Middle frontal gyrus (tissue), 1 donor: Measurements from ENCODE around the gene LIPF.
"Not testable (repeated sequence)": the region's sequence is repeated elsewhere in the genome, so short reads cannot be mapped to it uniquely, and the experiment has no call there.

Experiments used
- DNase-seq: peaks from one replicate; pipeline ENCODE4 v3.0.0-alpha.2; 2015; ENCODE audit warnings: low spot score; ENCODE audit errors: extremely low spot score

The LIPF gene

DNA sequence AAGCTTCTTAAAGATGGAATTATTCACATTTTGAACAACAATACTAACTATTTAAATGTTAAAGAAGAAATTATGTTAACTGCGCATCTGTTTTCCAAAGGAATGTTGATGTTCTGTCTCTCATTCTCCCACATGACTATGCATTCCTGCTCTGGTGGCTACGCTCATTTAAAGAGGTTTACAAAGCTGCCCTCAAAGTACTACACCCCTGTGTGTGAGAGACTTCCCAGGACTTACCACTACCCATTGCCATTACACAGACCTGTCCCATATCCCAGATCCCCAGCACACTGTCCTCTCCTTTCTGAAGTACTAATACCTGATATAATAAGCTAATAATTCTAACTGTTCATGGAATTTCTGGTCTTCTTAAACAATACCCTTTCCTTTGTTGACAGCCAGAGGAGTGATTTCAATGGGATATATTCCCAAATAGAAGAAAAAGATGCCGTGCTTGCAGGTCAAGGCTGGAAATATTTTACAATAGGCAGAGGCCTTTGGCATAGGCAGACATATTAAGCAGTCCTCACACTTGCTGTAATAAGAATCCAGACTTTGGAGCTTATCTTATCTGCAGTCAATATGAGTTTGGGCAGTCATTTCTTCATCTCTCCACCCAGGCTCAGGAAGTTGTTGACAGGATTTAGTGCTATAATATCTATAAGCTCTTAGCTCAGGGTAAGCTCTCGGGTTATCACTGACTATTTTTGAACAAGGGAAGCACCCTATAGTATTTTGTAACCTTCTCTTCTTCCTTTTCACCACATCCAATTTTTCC lies 12.2 kb downstream of the LIPF start:
- DNase-seq = no peak

DNA sequence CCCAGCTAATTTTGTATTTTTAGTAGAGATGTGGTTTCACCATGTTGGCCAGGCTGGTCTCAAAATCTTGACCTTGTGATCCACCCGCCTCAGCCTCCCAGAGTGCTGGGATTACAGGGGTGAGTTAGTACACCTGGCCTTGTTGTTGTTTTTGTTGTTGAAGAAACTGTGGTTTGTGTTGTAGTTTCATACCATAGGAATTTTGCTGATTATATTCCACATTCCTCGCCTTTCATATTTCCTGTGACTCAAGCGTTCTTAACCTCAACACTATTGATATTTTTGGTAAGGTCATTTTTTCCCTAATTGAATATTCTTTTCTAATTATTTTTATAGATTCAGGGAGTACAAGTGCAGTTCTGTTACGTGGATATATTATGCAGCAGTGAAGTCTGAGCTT lies 16.7 kb downstream of the LIPF start:
- no peak for DNase-seq

GRCh38 chr10:88682491-88682890 lies 18.2 kb downstream of the LIPF start:
- DNase-seq = no peak

GRCh38 chr10:88687853-88688467 lies 23.7 kb downstream of the LIPF start:
- no peak for DNase-seq

DNA sequence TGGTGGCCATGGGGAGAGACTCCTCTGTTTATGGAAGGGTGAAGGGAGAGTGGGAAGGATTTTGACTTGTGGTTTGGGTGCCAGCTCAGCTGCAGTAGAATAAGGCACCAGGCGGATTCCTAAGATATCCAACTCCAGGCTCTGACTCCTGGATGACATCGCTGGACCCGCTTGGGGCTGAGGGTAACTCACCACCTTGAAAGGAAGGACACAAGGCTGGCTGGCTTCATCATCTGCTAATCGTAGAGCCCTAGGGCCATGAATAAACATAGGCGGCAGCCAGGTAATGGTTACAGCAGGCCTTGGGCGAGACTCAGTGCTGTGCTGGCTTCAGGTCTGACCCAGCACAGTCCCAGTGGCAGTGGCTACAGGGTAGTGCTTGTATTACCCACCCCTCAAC lies 25.1 kb downstream of the LIPF start:
- DNase-seq = no peak

DNA sequence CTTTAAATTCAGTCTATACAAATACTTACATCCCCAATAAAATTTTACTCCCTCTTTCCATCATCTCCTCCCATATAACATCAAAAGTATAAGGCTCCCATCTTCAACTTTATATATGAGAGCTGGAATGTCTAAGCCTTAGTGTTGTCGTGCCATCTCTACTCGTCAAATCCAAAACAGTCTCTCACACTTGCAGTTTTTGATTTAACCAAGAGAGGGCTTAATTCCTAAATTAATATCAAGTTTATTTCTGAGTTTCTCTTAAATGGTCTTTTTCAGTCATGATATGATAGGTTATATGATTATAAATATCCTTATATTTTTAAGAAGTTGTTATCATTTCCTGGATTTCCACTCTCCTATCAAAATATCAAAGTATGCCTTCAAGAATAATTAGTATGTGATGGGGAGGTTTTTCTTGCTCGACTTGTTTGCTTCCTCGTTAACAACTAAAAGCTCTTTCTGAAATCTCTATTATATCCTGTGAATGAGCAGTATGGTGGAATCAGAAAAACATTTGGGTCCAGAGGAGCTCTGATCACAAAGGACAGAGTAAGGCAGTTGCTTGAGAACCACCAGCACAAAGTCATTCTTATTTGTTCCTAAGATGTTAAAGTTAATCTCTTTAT lies 29.3 kb downstream of the LIPF start:
- DNase-seq = no peak

- DNase-seq = no peak
Measured at GRCh38 chr10:88702848-88703597, 38.8 kb downstream of the LIPF start.

- no peak for DNase-seq
Measured at GRCh38 chr10:88705958-88706357, 41.7 kb downstream of the LIPF start, which contains the start of gene LIPK. LIPK (plus strand) TSS chr10:88706249; CDS start chr10:88724544, 18,295 bp downstream.

DNA sequence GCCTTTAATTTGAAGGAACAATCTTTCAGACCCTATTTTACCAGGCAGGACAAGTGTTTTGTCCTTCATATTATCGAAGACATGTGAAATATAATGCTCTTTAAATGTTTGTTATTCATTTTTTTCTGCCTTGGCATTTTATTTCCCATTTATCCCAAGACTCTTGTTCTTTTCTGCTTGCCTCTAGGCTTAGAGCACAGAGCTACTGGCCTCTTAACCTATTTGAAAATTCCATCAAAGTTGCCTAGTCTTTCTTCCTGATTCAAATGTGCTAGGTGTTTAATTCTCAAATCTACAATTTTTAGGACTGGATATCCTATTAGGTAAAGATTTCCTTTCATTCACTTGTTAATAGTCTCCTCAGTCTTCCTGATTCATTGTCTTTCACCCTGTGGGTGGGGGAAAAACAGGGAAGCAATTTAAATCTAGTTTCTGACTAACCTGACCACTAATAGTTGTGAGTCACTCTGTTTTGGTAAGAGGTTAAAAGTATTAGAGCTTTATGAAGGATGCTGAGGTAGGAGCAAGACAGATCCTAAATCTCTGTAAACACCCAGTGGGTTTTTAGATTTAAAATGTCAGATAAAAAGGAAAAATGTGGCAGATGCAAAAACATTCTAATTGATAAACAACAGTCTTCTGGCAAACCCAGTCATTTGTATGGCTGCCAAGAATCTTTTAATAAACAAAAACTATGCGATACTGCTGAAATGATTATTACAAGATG lies 43.4 kb downstream of the LIPF start:
- DNase-seq = no peak

GRCh38 chr10:88709361-88709760 lies 45.1 kb downstream of the LIPF start:
- not testable (repeated sequence) for DNase-seq

- no peak for DNase-seq
Measured at GRCh38 chr10:88715517-88715916, 51.3 kb downstream of the LIPF start.

- DNase-seq = no peak
Measured at GRCh38 chr10:88721392-88721791, 57.1 kb downstream of the LIPF start.

GRCh38 chr10:88725798-88726197 lies 61.6 kb downstream of the LIPF start:
- DNase-seq = no peak

DNA sequence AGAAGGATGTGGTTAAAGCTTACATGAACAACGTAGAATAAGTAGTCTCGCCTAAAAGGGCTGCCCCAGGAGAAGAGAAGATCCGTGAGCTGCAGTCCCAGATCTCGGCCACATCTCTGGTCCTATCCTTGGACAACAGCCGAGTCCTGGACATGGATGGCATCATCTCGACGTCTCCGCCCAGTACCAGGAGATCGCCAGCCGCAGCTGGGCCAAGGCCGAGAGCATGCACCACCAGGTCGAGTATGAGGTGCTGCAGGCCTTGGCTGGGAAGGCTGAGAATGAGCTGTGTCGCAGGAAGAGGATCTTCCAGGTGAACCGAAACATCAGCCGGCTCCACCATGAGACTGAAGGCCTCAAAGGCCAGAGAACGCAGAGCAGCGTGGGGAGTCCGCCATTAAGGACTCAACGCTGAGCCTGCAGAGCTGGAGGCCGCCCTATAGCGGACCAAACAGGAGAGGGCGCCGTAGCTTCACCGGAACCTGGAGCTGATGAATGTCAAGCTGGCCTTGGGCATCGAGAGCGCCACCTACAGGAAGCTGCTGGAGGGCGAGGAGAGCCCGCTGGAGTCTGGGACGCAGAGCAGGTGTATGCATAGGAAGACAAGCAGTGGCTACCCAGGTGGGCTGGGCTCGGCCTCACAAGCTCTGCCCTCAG lies 64.0 kb downstream of the LIPF start:
- no peak for DNase-seq
